GM23248 (cell line): ENCODE results near the gene HES4.
"Not testable (repeated sequence)": the region's sequence is repeated elsewhere in the genome, so short reads cannot be mapped to it uniquely, and the experiment has no call there.

Source experiments
- EZH2 ChIP-seq: fragments of 200-600 bp; sonication (generic); IDR thresholded peaks from 2 replicates; pipeline ENCODE4 v1.6.1; 2018; ENCODE audit warnings: antibody characterized with exemption, mild to moderate bottlenecking; ENCODE audit not compliant: insufficient read depth, poor library complexity, severe bottlenecking
- EZH2phosphoT487 ChIP-seq: fragments of 200-600 bp; sonication (generic); IDR thresholded peaks from 2 replicates; pipeline ENCODE4 v1.6.1; 2018; ENCODE audit warnings: antibody characterized with exemption, moderate library complexity, mild to moderate bottlenecking, low read depth; ENCODE audit not compliant: insufficient read depth

- not testable (repeated sequence) for TF ChIP-seq EZH2, EZH2phosphoT487
Measured at GRCh38 chr1:1030867-1031658, 31.2 kb upstream of the HES4 start.
